DOHH2 (cell line): ENCODE results near the gene TMEM271.

Experiments used
- EZH2phosphoT487 ChIP-seq: fragments of 200-600 bp; sonication (generic); IDR thresholded peaks from 2 replicates; pipeline ENCODE4 v1.6.1; 2017; ENCODE audit warnings: borderline replicate concordance, mild to moderate bottlenecking, antibody characterized with exemption, low read length, moderate library complexity, mixed read lengths
- TF ChIP-seq, protein P1 (sequence below): fragments of 200-600 bp; sonication (generic); IDR thresholded peaks from one replicate; pipeline ENCODE4 v1.5.1; 2014; ENCODE audit warnings: antibody characterized with exemption, mild to moderate bottlenecking, low read depth, low read length; ENCODE audit not compliant: poor library complexity, severe bottlenecking

DNA sequence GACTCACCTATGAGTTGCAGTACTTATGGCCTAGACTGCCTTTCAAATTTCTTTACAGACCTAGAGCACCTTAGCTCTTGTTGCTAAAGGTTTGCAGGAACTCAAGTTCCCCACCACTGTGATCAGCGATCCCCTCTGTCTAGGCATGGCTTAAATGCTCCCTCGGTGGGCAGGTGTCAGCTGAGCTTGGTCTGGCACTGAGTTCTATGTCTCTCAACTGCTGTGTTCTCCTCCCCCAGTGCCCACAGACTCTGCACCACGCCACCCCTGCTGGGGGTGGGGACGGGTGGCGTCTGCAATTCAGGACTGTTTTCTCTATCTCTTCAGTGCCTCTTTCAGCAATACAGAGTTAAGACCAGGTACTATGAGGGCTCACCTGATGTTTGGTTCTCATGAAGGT, 30.5 kb downstream of the TMEM271 start:
- TF ChIP-seq, protein P1, sequence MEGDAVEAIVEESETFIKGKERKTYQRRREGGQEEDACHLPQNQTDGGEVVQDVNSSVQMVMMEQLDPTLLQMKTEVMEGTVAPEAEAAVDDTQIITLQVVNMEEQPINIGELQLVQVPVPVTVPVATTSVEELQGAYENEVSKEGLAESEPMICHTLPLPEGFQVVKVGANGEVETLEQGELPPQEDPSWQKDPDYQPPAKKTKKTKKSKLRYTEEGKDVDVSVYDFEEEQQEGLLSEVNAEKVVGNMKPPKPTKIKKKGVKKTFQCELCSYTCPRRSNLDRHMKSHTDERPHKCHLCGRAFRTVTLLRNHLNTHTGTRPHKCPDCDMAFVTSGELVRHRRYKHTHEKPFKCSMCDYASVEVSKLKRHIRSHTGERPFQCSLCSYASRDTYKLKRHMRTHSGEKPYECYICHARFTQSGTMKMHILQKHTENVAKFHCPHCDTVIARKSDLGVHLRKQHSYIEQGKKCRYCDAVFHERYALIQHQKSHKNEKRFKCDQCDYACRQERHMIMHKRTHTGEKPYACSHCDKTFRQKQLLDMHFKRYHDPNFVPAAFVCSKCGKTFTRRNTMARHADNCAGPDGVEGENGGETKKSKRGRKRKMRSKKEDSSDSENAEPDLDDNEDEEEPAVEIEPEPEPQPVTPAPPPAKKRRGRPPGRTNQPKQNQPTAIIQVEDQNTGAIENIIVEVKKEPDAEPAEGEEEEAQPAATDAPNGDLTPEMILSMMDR = no peak
- TF ChIP-seq EZH2phosphoT487 = no peak
